ENCODE measurements around the gene ARPIN. TPM values are rescaled to one million over a fixed set of nuclear protein-coding genes. Genes with fewer than 3 reads are reported as not detected.

The ARPIN gene
- total RNA-seq, 2 experiments from 2014 or later = not detected

DNA sequence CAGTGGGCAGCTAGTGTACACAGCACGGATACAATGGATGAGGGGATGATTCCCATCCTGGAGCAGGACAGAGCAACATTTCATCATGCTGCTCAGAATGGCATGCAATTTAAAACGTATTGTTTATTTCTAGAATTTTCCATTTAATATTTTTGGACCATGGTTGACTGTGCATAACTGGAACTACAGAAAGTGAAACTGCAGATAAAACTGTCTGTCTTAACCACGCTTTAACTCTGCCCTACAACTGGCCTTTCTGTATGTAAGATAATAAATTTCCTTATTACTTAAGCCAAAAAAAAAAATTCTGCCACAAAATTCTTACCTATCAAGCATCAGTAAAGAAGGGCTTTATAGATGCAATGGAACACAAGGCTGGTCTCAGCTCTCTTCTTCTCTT lies 52.3 kb downstream of the ARPIN start:
- no peak for DNase-seq (ENCODE audit: low spot score)
- intact Hi-C loops (cut with micrococcal nuclease; ENCODE audit: unreplicated experiment) = no loop called here
- ChIA-PET CTCF (ENCODE audit: unreplicated experiment) (no interaction called here), POLR2A (interaction anchor here (0.7 to 1.1 kb wide), 2 partner anchors 22 to 28 kb away, joined by 3 read pairs; no protein-coding TSS in a partner anchor)
- BruUV-seq (replicated peaks) = no TSS peak
- no peaks in the 10 kb centered on the region for H3K4me1 ChIP-seq (ENCODE audit: insufficient read depth, low read length, poor library complexity, severe bottlenecking)
- no peak for TF ChIP-seq EZH2phosphoT487 (IDR thresholded peaks at IDR 0.05; ENCODE audit: borderline replicate concordance, low read depth, low read length)
- TF ChIP-seq, protein P1, sequence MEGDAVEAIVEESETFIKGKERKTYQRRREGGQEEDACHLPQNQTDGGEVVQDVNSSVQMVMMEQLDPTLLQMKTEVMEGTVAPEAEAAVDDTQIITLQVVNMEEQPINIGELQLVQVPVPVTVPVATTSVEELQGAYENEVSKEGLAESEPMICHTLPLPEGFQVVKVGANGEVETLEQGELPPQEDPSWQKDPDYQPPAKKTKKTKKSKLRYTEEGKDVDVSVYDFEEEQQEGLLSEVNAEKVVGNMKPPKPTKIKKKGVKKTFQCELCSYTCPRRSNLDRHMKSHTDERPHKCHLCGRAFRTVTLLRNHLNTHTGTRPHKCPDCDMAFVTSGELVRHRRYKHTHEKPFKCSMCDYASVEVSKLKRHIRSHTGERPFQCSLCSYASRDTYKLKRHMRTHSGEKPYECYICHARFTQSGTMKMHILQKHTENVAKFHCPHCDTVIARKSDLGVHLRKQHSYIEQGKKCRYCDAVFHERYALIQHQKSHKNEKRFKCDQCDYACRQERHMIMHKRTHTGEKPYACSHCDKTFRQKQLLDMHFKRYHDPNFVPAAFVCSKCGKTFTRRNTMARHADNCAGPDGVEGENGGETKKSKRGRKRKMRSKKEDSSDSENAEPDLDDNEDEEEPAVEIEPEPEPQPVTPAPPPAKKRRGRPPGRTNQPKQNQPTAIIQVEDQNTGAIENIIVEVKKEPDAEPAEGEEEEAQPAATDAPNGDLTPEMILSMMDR (conservative IDR thresholded peaks at IDR 0.05; ENCODE audit: low read length) = no peak
- no peak overlapping the region for H3K4me2 ChIP-seq (ENCODE audit: low read length)
- no peaks in the 10 kb centered on the region for H4K20me1 ChIP-seq (ENCODE audit: insufficient read depth, low read length)
- H2AFZ ChIP-seq (ENCODE audit: low read length) = no peak overlapping the region
- no peaks in the 10 kb centered on the region for H3K9me2 ChIP-seq (ENCODE audit: insufficient read depth, low read length)
- H3K27ac ChIP-seq (ENCODE audit: low read depth, low read length, poor library complexity, severe bottlenecking) = no peak overlapping the region
- no peak overlapping the region for H3K4me3 ChIP-seq (ENCODE audit: low read depth, low read length, poor library complexity, severe bottlenecking)
- H3K79me2 ChIP-seq (ENCODE audit: insufficient read depth, low read depth, low read length) = no peaks in the 10 kb centered on the region
- H3K9me3 ChIP-seq (ENCODE audit: low read length) = no peaks in the 10 kb centered on the region
- peaks cover 65% of the 10 kb centered on the region for H3K36me3 ChIP-seq (ENCODE audit: insufficient read depth, low read length)

DNA sequence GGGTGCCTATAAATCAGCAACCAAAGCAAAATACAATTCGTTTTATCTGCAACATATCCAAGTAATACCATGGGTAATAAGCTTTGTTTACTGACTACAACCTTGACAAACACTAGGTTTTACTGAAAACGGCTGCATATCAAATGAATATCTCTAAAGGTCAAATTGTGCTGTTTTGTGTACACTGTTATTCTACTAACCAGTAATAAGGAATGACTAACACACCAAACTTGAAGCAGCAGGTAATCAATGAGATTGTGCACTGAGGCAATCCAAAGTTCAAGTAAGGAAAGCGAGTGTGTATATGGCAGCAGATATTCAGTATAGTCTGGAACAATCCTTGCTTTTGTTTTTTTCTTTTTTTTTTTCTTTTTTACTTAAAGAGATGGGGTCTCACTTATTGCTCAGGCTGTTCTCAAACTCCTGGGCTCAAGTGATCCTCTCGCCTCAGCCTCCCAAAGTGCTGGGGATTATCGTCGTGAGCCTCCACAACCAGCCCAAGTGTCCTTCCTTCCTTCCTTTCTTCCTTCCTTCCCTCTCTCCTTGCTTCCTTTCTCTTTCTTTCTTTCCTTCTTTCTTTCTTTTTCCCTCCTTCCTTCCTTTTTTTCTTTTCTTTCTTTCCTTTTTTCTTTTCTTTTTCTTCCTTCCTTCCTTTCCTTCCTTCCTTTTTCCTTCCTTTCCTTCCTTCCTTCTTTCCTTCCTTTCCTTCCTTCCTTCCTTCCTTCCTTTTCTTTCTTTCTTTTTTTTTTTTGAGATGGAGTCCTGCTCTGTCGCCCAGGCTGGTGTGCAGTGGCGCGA lies 53.9 kb downstream of the ARPIN start:
- H3K4me2 ChIP-seq (ENCODE audit: low read length) = no peak overlapping the region
- CTCF ChIA-PET (ENCODE audit: unreplicated experiment) = no interaction called here
- no peaks in the 10 kb centered on the region for H3K79me2 ChIP-seq (ENCODE audit: insufficient read depth, low read depth, low read length)
- H2AFZ ChIP-seq (ENCODE audit: low read length) = no peak overlapping the region
- no peaks in the 10 kb centered on the region for H3K9me3 ChIP-seq (ENCODE audit: low read length)
- TF ChIP-seq, protein P1 (conservative IDR thresholded peaks at IDR 0.05; ENCODE audit: low read length) = no peak
- no peak for TF ChIP-seq EZH2phosphoT487 (IDR thresholded peaks at IDR 0.05; ENCODE audit: borderline replicate concordance, low read depth, low read length)
- no peak for DNase-seq (ENCODE audit: low spot score)
- no peaks in the 10 kb centered on the region for H3K9me2 ChIP-seq (ENCODE audit: insufficient read depth, low read length)
- POLR2A ChIA-PET = interaction anchor here (0.7 kb wide), 1 partner anchor 147 kb away, joined by 3 read pairs; no protein-coding TSS in a partner anchor
- BruUV-seq (replicated peaks) = no TSS peak
- peaks cover 57% of the 10 kb centered on the region for H3K36me3 ChIP-seq (ENCODE audit: insufficient read depth, low read length)
- H3K27ac ChIP-seq (ENCODE audit: low read depth, low read length, poor library complexity, severe bottlenecking) = no peak overlapping the region
- H3K4me1 ChIP-seq (ENCODE audit: insufficient read depth, low read length, poor library complexity, severe bottlenecking) = no peaks in the 10 kb centered on the region
- no peak overlapping the region for H3K4me3 ChIP-seq (ENCODE audit: low read depth, low read length, poor library complexity, severe bottlenecking)
- intact Hi-C loops (cut with micrococcal nuclease; ENCODE audit: unreplicated experiment) = no loop called here
- no peaks in the 10 kb centered on the region for H4K20me1 ChIP-seq (ENCODE audit: insufficient read depth, low read length)

DNA sequence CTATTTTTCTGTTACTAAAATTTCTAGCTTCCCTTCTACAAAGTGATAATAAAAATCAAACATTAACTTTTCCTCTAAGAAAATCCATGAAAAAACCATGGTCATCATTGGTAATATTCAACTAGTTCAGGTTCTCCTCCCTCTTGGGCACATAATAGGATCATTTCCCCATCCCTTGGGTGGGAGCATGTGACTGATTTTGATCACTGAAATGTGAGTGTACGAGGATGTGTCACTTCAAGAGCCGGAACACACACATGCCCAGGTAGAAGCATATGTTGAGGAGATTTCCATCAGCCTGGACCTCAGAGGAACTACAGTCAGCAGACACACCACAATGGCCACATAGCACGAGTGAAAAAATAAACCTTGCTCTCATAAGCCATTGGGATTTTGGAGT lies 55.1 kb downstream of the ARPIN start:
- POLR2A ChIA-PET = no interaction called here
- no peak overlapping the region for H3K4me2 ChIP-seq (ENCODE audit: low read length)

More for the DNA sequence above, 55.1 kb downstream of the ARPIN start:
- BruUV-seq (replicated peaks) = no TSS peak
- no peak for DNase-seq (ENCODE audit: low spot score)
- H3K4me3 ChIP-seq (ENCODE audit: low read depth, low read length, poor library complexity, severe bottlenecking) = no peak overlapping the region
- no peaks in the 10 kb centered on the region for H3K4me1 ChIP-seq (ENCODE audit: insufficient read depth, low read length, poor library complexity, severe bottlenecking)
- CTCF ChIA-PET (ENCODE audit: unreplicated experiment) = no interaction called here
- H2AFZ ChIP-seq (ENCODE audit: low read length) = no peak overlapping the region
- H3K27ac ChIP-seq (ENCODE audit: low read depth, low read length, poor library complexity, severe bottlenecking) = no peak overlapping the region
- H3K9me2 ChIP-seq (ENCODE audit: insufficient read depth, low read length) = no peaks in the 10 kb centered on the region
- TF ChIP-seq EZH2phosphoT487 (IDR thresholded peaks at IDR 0.05; ENCODE audit: borderline replicate concordance, low read depth, low read length) = no peak
- TF ChIP-seq, protein P1 (conservative IDR thresholded peaks at IDR 0.05; ENCODE audit: low read length) = no peak
- no peaks in the 10 kb centered on the region for H3K9me3 ChIP-seq (ENCODE audit: low read length)
- intact Hi-C loops (cut with micrococcal nuclease; ENCODE audit: unreplicated experiment) = no loop called here
- H3K79me2 ChIP-seq (ENCODE audit: insufficient read depth, low read depth, low read length) = no peaks in the 10 kb centered on the region
- peaks cover 51% of the 10 kb centered on the region for H3K36me3 ChIP-seq (ENCODE audit: insufficient read depth, low read length)
- no peaks in the 10 kb centered on the region for H4K20me1 ChIP-seq (ENCODE audit: insufficient read depth, low read length)

Data from OCI-LY7 (cell line).